Neural cell (in vitro differentiated cells): ENCODE data around the gene RUNX3.

Source experiments
- CTCF ChIP-seq: fragments of 450-650 bp; IDR thresholded peaks from 2 replicates; pipeline ENCODE4 v1.5.1; 2014; ENCODE audit warnings: antibody characterized with exemption, mild to moderate bottlenecking, moderate library complexity; ENCODE audit not compliant: poor library complexity, severe bottlenecking
- EP300 ChIP-seq: fragments of 450-650 bp; conservative IDR thresholded peaks from 2 replicates; pipeline ENCODE4 v1.6.1; 2014; ENCODE audit warnings: antibody characterized with exemption, mild to moderate bottlenecking, moderate library complexity; ENCODE audit not compliant: poor library complexity, severe bottlenecking
- EZH2 ChIP-seq: fragments of 200-600, 300-800 bp; shearing (Covaris generic), sonication (generic); IDR thresholded peaks from 2 replicates; pipeline ENCODE4 v1.6.1; 2014; ENCODE audit warnings: antibody characterized with exemption, low read length, borderline replicate concordance, mild to moderate bottlenecking; ENCODE audit not compliant: insufficient read depth, poor library complexity, severe bottlenecking
- MXI1 ChIP-seq: fragments of 450-650 bp; conservative IDR thresholded peaks from 2 replicates; pipeline ENCODE4 v1.6.1; 2014; ENCODE audit warnings: antibody characterized with exemption, mild to moderate bottlenecking; ENCODE audit not compliant: poor library complexity, severe bottlenecking
- POLR2AphosphoS5 ChIP-seq: IDR thresholded peaks from 2 replicates; pipeline ENCODE4 v1.6.1; 2012
- REST ChIP-seq: IDR thresholded peaks from 2 replicates; pipeline ENCODE4 v1.6.1; 2012; ENCODE audit warnings: borderline replicate concordance
- SMC3 ChIP-seq: fragments of 450-650 bp; conservative IDR thresholded peaks from 2 replicates; pipeline ENCODE4 v1.6.1; 2014; ENCODE audit warnings: antibody characterized with exemption, mild to moderate bottlenecking, moderate library complexity; ENCODE audit not compliant: poor library complexity
- TAF1 ChIP-seq: IDR thresholded peaks from 2 replicates; pipeline ENCODE4 v1.6.1; 2012; ENCODE audit warnings: low read depth

- TF ChIP-seq POLR2AphosphoS5: no peak
- TF ChIP-seq EZH2: no peak
- TF ChIP-seq CTCF: no peak
- no peak for TF ChIP-seq TAF1
- no peak for TF ChIP-seq MXI1
- no peak for TF ChIP-seq EP300
- no peak for TF ChIP-seq SMC3
- TF ChIP-seq REST: no peak
Measured at GRCh38 chr1:24951337-24951736, 21.3 kb upstream of the RUNX3 start.
